Activated CD4-positive, alpha-beta T cell treated with anti-CD3 and anti-CD28 coated beads for 36 hours (primary cell): ENCODE data around the gene TSC22D1. TPM values are rescaled to one million over a fixed set of nuclear protein-coding genes. Genes with fewer than 3 reads are reported as not detected.

Experiments used
- total RNA-seq, 2 experiments: library from RNA; stranded (reverse); gene quantifications; one replicate each; pipeline ENCODE4 v1.2.3, GENCODE V29; 2021

TSC22D1 gene
- total RNA-seq, 2 experiments from 2014 or later, result 6.5 to 6.7 TPM

Other genes with a start within 250 kb of the TSC22D1 start
- gene SERP2, start 202.5 kb downstream of the TSC22D1 start, total RNA-seq, result under 1 TPM; 0.63 to 0.98 TPM